CD4-positive, alpha-beta memory T cell (primary cell): ENCODE results near the gene MALAT1. TPM values are rescaled to one million over a fixed set of nuclear protein-coding genes. Genes with fewer than 3 reads are reported as not detected.

Experiments
- CTCF ChIA-PET: fragments of 350-600 bp; sonication (Branson Sonifier 250); formaldehyde crosslinking; loops from one replicate; lab custom pipeline; 2021; ENCODE audit warnings: inconsistent platforms; ENCODE audit not compliant: partially characterized antibody; lab: Charles Lee
- POLR2A ChIA-PET: fragments of 350-600 bp; sonication (Branson Sonifier 250); formaldehyde crosslinking; loops from one replicate; lab custom pipeline; 2021; ENCODE audit not compliant: partially characterized antibody; lab: Charles Lee
- DNase-seq, 5 donors: peaks; one replicate each; pipeline versions ENCODE4 v3.0.0 to v3.0.0-alpha.2; 2020 to 2022; ENCODE audit warnings: mixed read lengths in 1 of 5
- H3K27ac ChIP-seq: one replicate; pipeline ENCODE4 v1.7.0; 2013; ENCODE audit warnings: low read depth, low read length
- H3K27me3 ChIP-seq: 2 replicates; pipeline ENCODE4 v1.7.0; 2013; ENCODE audit warnings: mild to moderate bottlenecking, low read length, moderate library complexity; ENCODE audit not compliant: insufficient read depth
- H3K36me3 ChIP-seq: 2 replicates; pipeline ENCODE4 v1.7.0; 2013; ENCODE audit warnings: mild to moderate bottlenecking, low read length, moderate library complexity; ENCODE audit not compliant: insufficient read depth
- H3K4me1 ChIP-seq: 2 replicates; pipeline ENCODE4 v1.7.0; 2013; ENCODE audit warnings: mild to moderate bottlenecking, low read length, moderate library complexity; ENCODE audit not compliant: insufficient read depth
- H3K4me3 ChIP-seq, 2 donors: one replicate each; pipeline ENCODE4 v1.7.0; 2013; ENCODE audit warnings: low read length in 2 of 2, mild to moderate bottlenecking in 1 of 2
- H3K9me3 ChIP-seq, 2 donors: one replicate each; pipeline ENCODE4 v1.7.0; 2013; ENCODE audit warnings: low read length in 2 of 2, control low read depth in 1 of 2; ENCODE audit not compliant: control insufficient read depth in 1 of 2
- H3K27ac Mint-ChIP-seq, 7 donors: one replicate each; pipeline ENCODE4 v1.8.0; 2020 to 2021; ENCODE audit warnings: mixed read lengths in 7 of 7, mild to moderate bottlenecking in 6 of 7, inconsistent platforms in 3 of 7, moderate library complexity in 3 of 7
- H3K27me3 Mint-ChIP-seq, 2 donors: one replicate each; pipeline ENCODE4 v1.8.0; 2020 to 2021; ENCODE audit warnings: mixed read lengths in 2 of 2
- H3K36me3 Mint-ChIP-seq, 2 donors: one replicate each; pipeline ENCODE4 v1.8.0; 2020 to 2021; ENCODE audit warnings: mixed read lengths in 2 of 2, inconsistent platforms in 1 of 2, mild to moderate bottlenecking in 1 of 2
- H3K4me1 Mint-ChIP-seq, 4 donors: one replicate each; pipeline ENCODE4 v1.8.0; 2020 to 2021; ENCODE audit warnings: mixed read lengths in 4 of 4, mild to moderate bottlenecking in 1 of 4
- H3K4me3 Mint-ChIP-seq, 8 donors: one replicate each; pipeline ENCODE4 v1.8.0; 2020 to 2021; ENCODE audit warnings: mixed read lengths in 8 of 8, mild to moderate bottlenecking in 7 of 8, moderate library complexity in 6 of 8, inconsistent platforms in 3 of 8
- H3K9me3 Mint-ChIP-seq, 8 donors: one replicate each; pipeline ENCODE4 v1.8.0; 2020 to 2021; ENCODE audit warnings: mixed read lengths in 8 of 8, mild to moderate bottlenecking in 5 of 8, inconsistent platforms in 3 of 8, moderate library complexity in 1 of 8
- intact Hi-C: fragments of 100-400 bp; cut with micrococcal nuclease; formaldehyde crosslinking; loops from one replicate; pipeline ENCODE4 v1.15.1; 2023
- polyA plus RNA-seq, 2 donors: library from polyadenylated mRNA; unstranded; fragments of 300-500 nt; fragmentation: Illumina TruSeq; gene quantifications; one replicate each; pipeline ENCODE4 v1.2.3, GENCODE V29; 2021
- total RNA-seq, 2 experiments: library from RNA; stranded (reverse); gene quantifications; one replicate each; pipeline ENCODE4 v1.2.3, GENCODE V29; 2021

The MALAT1 gene
- total and polyA plus RNA-seq, 4 experiments from 2014 or later, result 2,969 to 29,932 (median 16,273) TPM

- Histone ChIP-seq H3K4me3 (peak overlapping the region in 1 of 2 donors; percentile 6), H3K9me3 (no peaks in the 10 kb centered on the region), H3K27me3 (no peaks in the 10 kb centered on the region), H3K4me1 (peaks cover 68% of the 10 kb centered on the region), H3K27ac (peak overlapping the region; percentile 50), H3K36me3 (peaks cover 7% of the 10 kb centered on the region)
- Mint-ChIP-seq H3K9me3 (no peaks in the 10 kb centered on the region), H3K27me3 (no peaks in the 10 kb centered on the region), H3K36me3 (peaks cover 13 to 16% of the 10 kb centered on the region in 2 donors), H3K4me3 (peak overlapping the region in 7 of 8 donors; percentile 55 to 72 (median 61)), H3K27ac (peak overlapping the region in 6 of 7 donors; percentile 62 to 92 (median 86)), H3K4me1 (peaks cover 38 to 75% (median 60%) of the 10 kb centered on the region in 4 donors)
- intact Hi-C loops, result loop anchor here (1.0 kb wide), 1 partner anchor 17 kb away; the partner anchor contains the start of gene ZNRD2
- DNase-seq, result peak; percentile 78 to 90 (median 81)
- ChIA-PET CTCF (interaction anchor here (1.8 to 6.6 kb wide), 5 partner anchors 12 to 34 kb away, joined by 4 to 71 read pairs (median 20); partner anchors contain the start of gene FAM89B), POLR2A (interaction anchor here (0.7 to 18.2 kb wide), 9 partner anchors 9 to 86 kb away, joined by 3 to 403 read pairs (median 6); partner anchors contain the start of genes EHBP1L1, FAM89B, MALAT1 and ZNRD2)
These were observed 54.6 kb downstream of the MALAT1 start for GRCh38 chr11:65553301-65554001.

- Mint-ChIP-seq H3K27ac (peak overlapping the region; percentile 82 to 97 (median 93)), H3K4me3 (peak overlapping the region in 7 of 8 donors; percentile 38 to 94 (median 79)), H3K36me3 (peaks cover 10 to 16% of the 10 kb centered on the region in 2 donors), H3K4me1 (peaks cover 37 to 69% (median 55%) of the 10 kb centered on the region in 4 donors), H3K27me3 (no peaks in the 10 kb centered on the region), H3K9me3 (no peaks in the 10 kb centered on the region)
- Histone ChIP-seq H3K36me3 (peaks cover 7% of the 10 kb centered on the region), H3K27me3 (no peaks in the 10 kb centered on the region), H3K9me3 (no peaks in the 10 kb centered on the region), H3K4me3 (peak overlapping the region in 1 of 2 donors; percentile 6), H3K4me1 (peaks cover 68% of the 10 kb centered on the region), H3K27ac (peak overlapping the region; percentile 50)
- DNase-seq, result no peak
- intact Hi-C loops, result no loop called here
- CTCF ChIA-PET, result interaction anchor here (1.2 to 6.6 kb wide), 5 partner anchors 12 to 33 kb away, joined by 5 to 71 read pairs (median 9); partner anchors contain the start of gene FAM89B
- POLR2A ChIA-PET, result interaction anchor here (1.0 to 18.2 kb wide), 5 partner anchors 13 to 124 kb away, joined by 3 to 403 read pairs (median 3); partner anchors contain the start of genes EHBP1L1, FAM89B and ZNRD2
These were observed 55.4 kb downstream of the MALAT1 start for GRCh38 chr11:65554057-65554818.

- Histone ChIP-seq H3K4me3 (no peak overlapping the region), H3K27ac (peak overlapping the region; percentile 50), H3K9me3 (no peaks in the 10 kb centered on the region), H3K27me3 (no peaks in the 10 kb centered on the region), H3K36me3 (peaks cover 7% of the 10 kb centered on the region), H3K4me1 (peaks cover 75% of the 10 kb centered on the region)
- H3K9me3 Mint-ChIP-seq, result no peaks in the 10 kb centered on the region
- H3K27me3 Mint-ChIP-seq, result no peaks in the 10 kb centered on the region
- peaks cover 41 to 76% (median 57%) of the 10 kb centered on the region in 4 donors for H3K4me1 Mint-ChIP-seq
- ChIA-PET CTCF (interaction anchor here (1.0 to 4.4 kb wide), 5 partner anchors 11 to 32 kb away, joined by 3 to 20 read pairs (median 5); partner anchors contain the start of gene FAM89B), POLR2A (interaction anchor here (0.6 to 18.2 kb wide), 8 partner anchors 8 to 135 kb away, joined by 3 to 403 read pairs (median 4); partner anchors contain the start of genes EHBP1L1, FAM89B and ZNRD2)
- peak overlapping the region; percentile 82 to 97 (median 93) for H3K27ac Mint-ChIP-seq
- intact Hi-C loops, result no loop called here
- no peak for DNase-seq
- peaks cover 10 to 13% of the 10 kb centered on the region in 2 donors for H3K36me3 Mint-ChIP-seq
- peak overlapping the region; percentile 48 to 94 (median 76) for H3K4me3 Mint-ChIP-seq
These were observed 56.1 kb downstream of the MALAT1 start for GRCh38 chr11:65554842-65555430.

- peak in 1 of 5 donors; percentile 39 for DNase-seq
- intact Hi-C loops, result no loop called here
- ChIA-PET CTCF (interaction anchor here (1.0 to 2.8 kb wide), 4 partner anchors 14 to 19 kb away, joined by 3 to 10 read pairs (median 7); partner anchors contain the start of gene FAM89B), POLR2A (interaction anchor here (0.6 to 18.2 kb wide), 8 partner anchors 9 to 136 kb away, joined by 3 to 403 read pairs (median 6); partner anchors contain the start of genes EHBP1L1, FAM89B, MALAT1 and ZNRD2)
- H3K27ac ChIP-seq, result peak overlapping the region; percentile 39
- Mint-ChIP-seq H3K27ac (peak overlapping the region; percentile 89 to 97 (median 93)), H3K9me3 (no peaks in the 10 kb centered on the region), H3K36me3 (peaks cover 10 to 12% of the 10 kb centered on the region in 2 donors), H3K4me3 (peak overlapping the region; percentile 87 to 94 (median 91)), H3K27me3 (no peaks in the 10 kb centered on the region), H3K4me1 (peaks cover 49 to 82% (median 64%) of the 10 kb centered on the region in 4 donors)
- peaks cover 83% of the 10 kb centered on the region for H3K4me1 ChIP-seq
- no peaks in the 10 kb centered on the region for H3K27me3 ChIP-seq
- no peak overlapping the region for H3K4me3 ChIP-seq
- peaks cover 7% of the 10 kb centered on the region for H3K36me3 ChIP-seq
- no peaks in the 10 kb centered on the region for H3K9me3 ChIP-seq
These were observed 56.9 kb downstream of the MALAT1 start for GRCh38 chr11:65555693-65556231.

Other genes starting within 250 kb of the MALAT1 start
- 10 to 100 TPM; 26.4 to 27.3 TPM for gene POLA2, start 237.1 kb upstream of the MALAT1 start, total RNA-seq
- gene POLA2, start 237.1 kb upstream of the MALAT1 start, polyA plus RNA-seq, result 10 to 100 TPM in 1 of 2 donors, 1 to 10 TPM in 1; 7.8 to 13.7 TPM
- gene CDC42EP2, start 184.2 kb upstream of the MALAT1 start, total RNA-seq, result under 1 TPM; 0.55 to 0.67 TPM
- gene CDC42EP2, start 184.2 kb upstream of the MALAT1 start, polyA plus RNA-seq, result not detected
- gene DPF2, start 165.2 kb upstream of the MALAT1 start, total RNA-seq, result 100 to 1,000 TPM; 101 to 102 TPM
- gene DPF2, start 165.2 kb upstream of the MALAT1 start, polyA plus RNA-seq, result 10 to 100 TPM; 65.1 to 67.8 TPM
- 1 to 10 TPM in 1 of 2 experiments, under 1 TPM in 1; 0.96 to 1.1 TPM for gene TIGD3, start 144.3 kb upstream of the MALAT1 start, total RNA-seq
- under 1 TPM in 1 of 2 donors, not detected in 1; 0.26 TPM for gene TIGD3, start 144.3 kb upstream of the MALAT1 start, polyA plus RNA-seq
- gene SLC25A45, start 116.4 kb upstream of the MALAT1 start, total RNA-seq, result 10 to 100 TPM; 17.0 to 24.2 TPM
- gene SLC25A45, start 116.4 kb upstream of the MALAT1 start, polyA plus RNA-seq, result 10 to 100 TPM in 1 of 2 donors, 1 to 10 TPM in 1; 7.2 to 15.0 TPM
- 10 to 100 TPM; 69.1 to 71.2 TPM for gene FRMD8, start 112.4 kb upstream of the MALAT1 start, total RNA-seq
- 10 to 100 TPM; 44.1 to 55.6 TPM for gene FRMD8, start 112.4 kb upstream of the MALAT1 start, polyA plus RNA-seq
- 100 to 1,000 TPM; 685 to 687 TPM for gene NEAT1, start 76.2 kb upstream of the MALAT1 start, total RNA-seq
- gene NEAT1, start 76.2 kb upstream of the MALAT1 start, polyA plus RNA-seq, result 1 to 10 TPM; 2.3 to 4.0 TPM
- 10 to 100 TPM; 72.5 to 81.3 TPM for gene SCYL1, start 26.0 kb downstream of the MALAT1 start, total RNA-seq
- gene SCYL1, start 26.0 kb downstream of the MALAT1 start, polyA plus RNA-seq, result 10 to 100 TPM; 22.9 to 40.8 TPM
- gene LTBP3, start 59.3 kb downstream of the MALAT1 start, total RNA-seq, result 100 to 1,000 TPM; 201 to 211 TPM
- gene LTBP3, start 59.3 kb downstream of the MALAT1 start, polyA plus RNA-seq, result 10 to 100 TPM in 1 of 2 donors, 1 to 10 TPM in 1; 9.0 to 23.6 TPM
- gene ZNRD2, start 71.4 kb downstream of the MALAT1 start, total RNA-seq, result 10 to 100 TPM; 24.6 to 27.5 TPM
- 10 to 100 TPM; 70.1 to 74.9 TPM for gene ZNRD2, start 71.4 kb downstream of the MALAT1 start, polyA plus RNA-seq
- gene FAM89B, start 73.5 kb downstream of the MALAT1 start, total RNA-seq, result 10 to 100 TPM; 68.9 to 71.4 TPM
- gene FAM89B, start 73.5 kb downstream of the MALAT1 start, polyA plus RNA-seq, result 100 to 1,000 TPM; 130 to 164 TPM
- gene EHBP1L1, start 77.0 kb downstream of the MALAT1 start, total RNA-seq, result 100 to 1,000 TPM; 151 to 154 TPM
- gene EHBP1L1, start 77.0 kb downstream of the MALAT1 start, polyA plus RNA-seq, result 10 to 100 TPM in 1 of 2 donors, 1 to 10 TPM in 1; 8.9 to 25.2 TPM
- 1 to 10 TPM; 1.6 to 2.7 TPM for gene KCNK7, start 96.8 kb downstream of the MALAT1 start, total RNA-seq
- 1 to 10 TPM in 1 of 2 donors, not detected in 1; 1.2 TPM for gene KCNK7, start 96.8 kb downstream of the MALAT1 start, polyA plus RNA-seq
- gene MAP3K11, start 115.2 kb downstream of the MALAT1 start, total RNA-seq, result 10 to 100 TPM; 92.0 to 93.6 TPM
- gene MAP3K11, start 115.2 kb downstream of the MALAT1 start, polyA plus RNA-seq, result 10 to 100 TPM in 1 of 2 donors, 1 to 10 TPM in 1; 6.3 to 24.1 TPM
- 10 to 100 TPM; 63.3 to 66.3 TPM for gene PCNX3, start 116.7 kb downstream of the MALAT1 start, total RNA-seq
- gene PCNX3, start 116.7 kb downstream of the MALAT1 start, polyA plus RNA-seq, result 1 to 10 TPM in 1 of 2 donors, under 1 TPM in 1; 0.41 to 6.3 TPM
- 100 to 1,000 TPM; 150 to 169 TPM for gene SIPA1, start 139.1 kb downstream of the MALAT1 start, total RNA-seq
- 100 to 1,000 TPM in 1 of 2 donors, 10 to 100 TPM in 1; 50.1 to 204 TPM for gene SIPA1, start 139.1 kb downstream of the MALAT1 start, polyA plus RNA-seq
- 100 to 1,000 TPM; 170 to 173 TPM for gene RELA, start 163.9 kb downstream of the MALAT1 start, total RNA-seq
- 10 to 100 TPM; 36.5 to 74.7 TPM for gene RELA, start 163.9 kb downstream of the MALAT1 start, polyA plus RNA-seq
- gene KAT5, start 213.2 kb downstream of the MALAT1 start, total RNA-seq, result 100 to 1,000 TPM in 1 of 2 experiments, 10 to 100 TPM in 1; 93.5 to 106 TPM
- 10 to 100 TPM; 45.4 to 61.5 TPM for gene KAT5, start 213.2 kb downstream of the MALAT1 start, polyA plus RNA-seq
- 10 to 100 TPM; 69.1 to 69.7 TPM for gene RNASEH2C, start 221.8 kb downstream of the MALAT1 start, total RNA-seq
- gene RNASEH2C, start 221.8 kb downstream of the MALAT1 start, polyA plus RNA-seq, result 10 to 100 TPM; 61.4 to 74.2 TPM